ENCODE measurements around the gene ATP5PB.

DNA sequence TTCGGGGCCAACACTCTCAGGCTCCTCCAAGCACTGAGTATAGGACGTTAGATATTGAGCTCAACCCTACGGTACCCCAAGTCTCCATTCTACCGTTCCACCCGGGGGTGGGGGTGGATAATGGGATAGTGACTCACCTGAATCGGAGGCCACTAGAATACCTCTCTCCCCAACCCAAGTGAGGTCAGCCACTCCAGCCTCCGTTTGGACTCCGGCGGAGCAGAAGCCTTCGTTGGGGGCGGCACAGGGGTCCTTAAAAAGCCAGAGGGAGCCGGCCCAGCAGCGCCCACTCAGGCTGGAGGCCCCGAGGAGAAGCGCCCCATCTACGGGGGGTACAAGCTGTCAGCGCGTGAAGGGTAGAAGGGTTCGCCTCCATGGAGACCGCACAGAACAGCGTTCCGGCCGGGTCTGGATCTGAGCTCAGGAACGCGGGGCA is 764 bp upstream of the ATP5PB start:
- TF ChIP-seq, protein P1, sequence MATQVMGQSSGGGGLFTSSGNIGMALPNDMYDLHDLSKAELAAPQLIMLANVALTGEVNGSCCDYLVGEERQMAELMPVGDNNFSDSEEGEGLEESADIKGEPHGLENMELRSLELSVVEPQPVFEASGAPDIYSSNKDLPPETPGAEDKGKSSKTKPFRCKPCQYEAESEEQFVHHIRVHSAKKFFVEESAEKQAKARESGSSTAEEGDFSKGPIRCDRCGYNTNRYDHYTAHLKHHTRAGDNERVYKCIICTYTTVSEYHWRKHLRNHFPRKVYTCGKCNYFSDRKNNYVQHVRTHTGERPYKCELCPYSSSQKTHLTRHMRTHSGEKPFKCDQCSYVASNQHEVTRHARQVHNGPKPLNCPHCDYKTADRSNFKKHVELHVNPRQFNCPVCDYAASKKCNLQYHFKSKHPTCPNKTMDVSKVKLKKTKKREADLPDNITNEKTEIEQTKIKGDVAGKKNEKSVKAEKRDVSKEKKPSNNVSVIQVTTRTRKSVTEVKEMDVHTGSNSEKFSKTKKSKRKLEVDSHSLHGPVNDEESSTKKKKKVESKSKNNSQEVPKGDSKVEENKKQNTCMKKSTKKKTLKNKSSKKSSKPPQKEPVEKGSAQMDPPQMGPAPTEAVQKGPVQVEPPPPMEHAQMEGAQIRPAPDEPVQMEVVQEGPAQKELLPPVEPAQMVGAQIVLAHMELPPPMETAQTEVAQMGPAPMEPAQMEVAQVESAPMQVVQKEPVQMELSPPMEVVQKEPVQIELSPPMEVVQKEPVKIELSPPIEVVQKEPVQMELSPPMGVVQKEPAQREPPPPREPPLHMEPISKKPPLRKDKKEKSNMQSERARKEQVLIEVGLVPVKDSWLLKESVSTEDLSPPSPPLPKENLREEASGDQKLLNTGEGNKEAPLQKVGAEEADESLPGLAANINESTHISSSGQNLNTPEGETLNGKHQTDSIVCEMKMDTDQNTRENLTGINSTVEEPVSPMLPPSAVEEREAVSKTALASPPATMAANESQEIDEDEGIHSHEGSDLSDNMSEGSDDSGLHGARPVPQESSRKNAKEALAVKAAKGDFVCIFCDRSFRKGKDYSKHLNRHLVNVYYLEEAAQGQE (IDR thresholded peaks at IDR 0.05): no peak
- no peak for TF ChIP-seq YY1 (IDR thresholded peaks at IDR 0.05)
- TF ChIP-seq, protein P2, sequence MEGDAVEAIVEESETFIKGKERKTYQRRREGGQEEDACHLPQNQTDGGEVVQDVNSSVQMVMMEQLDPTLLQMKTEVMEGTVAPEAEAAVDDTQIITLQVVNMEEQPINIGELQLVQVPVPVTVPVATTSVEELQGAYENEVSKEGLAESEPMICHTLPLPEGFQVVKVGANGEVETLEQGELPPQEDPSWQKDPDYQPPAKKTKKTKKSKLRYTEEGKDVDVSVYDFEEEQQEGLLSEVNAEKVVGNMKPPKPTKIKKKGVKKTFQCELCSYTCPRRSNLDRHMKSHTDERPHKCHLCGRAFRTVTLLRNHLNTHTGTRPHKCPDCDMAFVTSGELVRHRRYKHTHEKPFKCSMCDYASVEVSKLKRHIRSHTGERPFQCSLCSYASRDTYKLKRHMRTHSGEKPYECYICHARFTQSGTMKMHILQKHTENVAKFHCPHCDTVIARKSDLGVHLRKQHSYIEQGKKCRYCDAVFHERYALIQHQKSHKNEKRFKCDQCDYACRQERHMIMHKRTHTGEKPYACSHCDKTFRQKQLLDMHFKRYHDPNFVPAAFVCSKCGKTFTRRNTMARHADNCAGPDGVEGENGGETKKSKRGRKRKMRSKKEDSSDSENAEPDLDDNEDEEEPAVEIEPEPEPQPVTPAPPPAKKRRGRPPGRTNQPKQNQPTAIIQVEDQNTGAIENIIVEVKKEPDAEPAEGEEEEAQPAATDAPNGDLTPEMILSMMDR (IDR thresholded peaks at IDR 0.05; ENCODE audit: low read depth, low read length, missing input control): no peak
- no peak for TF ChIP-seq SP1 (IDR thresholded peaks at IDR 0.05)
- TF ChIP-seq JUND (IDR thresholded peaks at IDR 0.05): no peak
- no peak for TF ChIP-seq TAF1 (conservative IDR thresholded peaks at IDR 0.05)
